ELR (cell line): Measurements from ENCODE around the gene LZTR1.
"Not testable (repeated sequence)": the region's sequence is repeated elsewhere in the genome, so short reads cannot be mapped to it uniquely, and the experiment has no call there.

Experiments
- DNase-seq: peaks from one replicate; pipeline ENCODE4 v3.0.0-alpha.2; 2015; ENCODE audit warnings: low read depth

The LZTR1 gene

DNA sequence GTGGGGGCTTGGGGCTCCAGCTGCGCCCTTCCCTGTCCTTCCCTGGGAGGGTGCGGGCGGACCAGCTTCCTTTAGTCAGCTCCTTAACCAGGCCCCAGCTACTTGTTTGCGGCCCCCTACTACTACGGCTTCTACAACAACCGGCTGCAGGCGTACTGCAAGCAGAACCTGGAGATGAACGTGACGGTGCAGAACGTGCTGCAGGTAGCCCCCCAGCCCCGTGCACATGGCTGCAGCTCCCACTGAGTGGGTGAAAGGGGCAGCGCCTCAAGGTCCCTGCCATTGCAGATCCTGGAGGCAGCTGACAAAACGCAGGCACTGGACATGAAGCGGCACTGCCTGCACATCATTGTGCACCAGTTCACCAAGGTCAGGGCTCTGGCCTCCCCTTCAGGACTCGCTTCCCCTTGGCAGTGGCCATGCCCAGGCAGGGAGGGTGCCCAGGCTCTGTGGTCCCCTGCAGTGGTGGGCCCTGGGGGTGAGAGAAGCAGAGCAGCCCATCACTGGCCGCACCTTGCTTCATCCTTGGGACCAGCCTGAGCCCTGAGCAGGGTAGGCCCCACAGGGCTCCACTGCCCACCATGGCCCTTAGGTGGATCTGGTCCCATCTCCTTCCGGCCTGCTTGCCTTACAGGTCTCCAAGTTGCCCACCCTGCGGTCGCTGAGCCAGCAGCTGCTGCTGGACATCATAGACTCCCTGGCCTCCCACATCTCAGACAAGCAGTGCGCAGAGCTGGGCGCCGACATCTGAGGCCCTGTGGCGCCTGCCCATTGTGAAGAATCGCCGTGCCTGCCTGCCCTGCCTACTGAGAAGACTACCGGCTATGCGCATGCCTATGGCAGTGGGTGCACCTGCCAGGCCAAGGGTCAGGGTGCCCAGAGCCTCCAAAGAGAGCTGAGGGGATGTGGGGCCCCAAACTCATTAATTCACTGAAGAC lies 14.8 kb downstream of the LZTR1 start:
- no peak for DNase-seq

DNA sequence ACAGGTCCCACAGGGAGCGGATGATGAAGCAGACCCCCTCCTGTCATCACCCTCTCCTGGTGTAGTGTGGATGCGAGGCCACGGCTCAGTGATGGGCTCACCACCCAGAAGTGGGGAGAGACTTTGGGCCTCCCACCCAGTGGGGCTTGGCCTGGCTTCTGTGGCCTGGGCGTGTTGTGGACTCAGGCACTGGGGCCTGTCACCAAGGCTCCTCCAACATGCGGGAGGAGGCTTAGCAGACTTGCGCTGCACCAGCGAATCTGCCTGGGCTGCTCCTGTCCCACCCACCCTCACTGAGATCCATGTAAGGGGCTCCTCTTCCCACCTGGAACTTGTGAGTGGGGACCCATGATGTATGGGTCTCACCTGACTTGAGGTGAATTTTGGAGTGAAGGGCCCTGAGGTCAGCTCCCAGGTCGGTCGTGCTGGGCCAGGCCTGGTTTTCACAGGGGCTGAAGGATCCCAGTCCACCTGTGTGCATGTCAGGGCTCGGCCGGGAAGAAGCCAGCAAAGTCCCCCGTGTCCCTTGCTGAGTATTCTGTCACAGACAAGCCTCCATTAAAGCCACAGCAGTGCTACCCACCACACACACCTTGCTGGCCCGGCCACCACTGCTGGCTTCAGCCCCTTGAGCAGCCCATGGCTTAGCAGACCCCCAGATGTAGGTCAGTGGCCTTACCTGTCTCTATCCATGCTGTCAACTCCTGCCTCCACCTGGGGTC lies 15.6 kb downstream of the LZTR1 start:
- DNase-seq: no peak

DNA sequence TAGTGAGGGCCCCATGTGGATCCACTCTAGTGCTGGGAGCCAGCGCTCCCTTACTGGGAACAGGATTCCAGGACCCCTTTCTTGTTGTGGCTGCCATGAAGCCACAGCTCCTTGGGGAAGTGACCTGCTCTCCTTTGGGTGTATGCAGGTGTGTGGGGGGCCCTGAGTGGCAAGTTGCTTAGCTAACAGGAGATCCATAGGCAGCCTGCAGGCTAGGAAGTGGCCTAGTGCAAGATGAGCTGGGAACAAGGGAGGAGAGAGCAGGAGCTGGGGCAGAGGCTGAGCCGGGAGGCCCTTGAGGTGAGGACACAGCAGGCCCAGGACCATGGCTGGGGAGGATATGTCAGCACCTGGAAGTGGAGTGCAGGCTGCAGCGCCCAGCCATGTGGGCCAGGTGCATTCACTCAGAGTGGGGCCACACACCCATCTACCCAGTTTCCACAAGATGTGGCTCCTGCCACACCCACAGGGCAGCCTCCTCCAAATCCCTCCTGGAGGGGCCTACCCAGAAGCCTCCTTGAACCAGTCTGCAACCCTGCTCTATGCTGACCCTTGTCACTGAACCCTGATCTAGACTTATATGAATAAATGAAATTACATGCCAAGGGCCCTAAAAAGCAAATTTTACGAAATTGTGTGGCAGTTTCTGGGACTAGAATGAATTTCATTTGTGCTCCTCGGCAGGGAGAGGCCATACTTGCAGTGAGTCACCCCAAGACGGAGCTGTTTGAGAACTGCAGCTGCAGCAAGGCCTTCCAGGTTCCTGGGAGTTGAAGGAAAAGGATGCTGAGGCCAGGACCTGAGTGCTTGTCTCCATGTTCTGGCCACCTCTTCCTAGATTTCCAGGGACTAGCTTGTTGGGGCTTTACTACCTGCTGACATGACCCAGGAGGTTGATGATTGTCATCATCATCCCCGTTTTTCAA lies 16.6 kb downstream of the LZTR1 start:
- DNase-seq: peak; percentile 53

DNA sequence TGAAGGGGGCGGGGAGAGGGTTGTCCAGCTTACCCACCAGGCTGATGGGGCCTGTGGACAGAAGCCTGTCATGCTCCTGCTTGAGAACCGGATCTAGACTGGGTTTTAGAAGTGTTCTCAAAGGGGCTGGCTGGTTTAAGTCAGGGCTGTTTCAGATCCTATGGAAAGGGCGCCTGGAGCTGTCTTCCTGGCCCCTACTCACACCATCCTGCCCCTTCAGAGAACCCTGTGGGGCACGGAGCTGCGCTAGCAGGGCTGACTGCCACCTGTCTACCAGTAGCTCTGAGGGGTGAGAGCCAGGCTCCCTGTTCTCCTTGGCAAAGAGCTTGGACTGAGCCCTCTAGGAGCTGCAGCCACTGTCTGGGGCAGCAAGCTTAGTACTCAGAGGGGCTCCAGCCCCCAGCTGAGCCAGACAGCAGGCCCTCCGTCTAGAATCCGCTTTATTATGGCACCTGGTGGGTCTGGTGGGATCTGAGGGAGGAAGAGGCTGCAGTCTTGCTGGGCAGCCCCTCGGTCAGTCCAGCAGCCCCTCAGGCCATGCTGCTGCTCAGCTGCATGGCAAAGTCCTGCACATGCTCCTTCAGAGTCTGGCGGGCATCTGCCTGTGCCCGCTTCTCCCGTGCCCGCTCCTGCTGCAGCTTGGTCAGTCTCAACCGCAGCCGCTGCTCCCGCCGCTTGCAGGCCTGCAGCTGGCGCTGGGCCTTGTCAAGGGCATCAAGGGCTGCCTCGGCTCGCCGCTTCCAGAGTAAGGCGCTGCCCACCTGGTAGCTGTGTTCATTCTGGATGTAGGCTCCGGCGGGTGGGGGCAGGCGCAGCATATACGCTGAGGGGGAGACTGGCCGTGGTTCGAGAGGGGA lies 17.5 kb downstream of the LZTR1 start:
- no peak for DNase-seq

DNA sequence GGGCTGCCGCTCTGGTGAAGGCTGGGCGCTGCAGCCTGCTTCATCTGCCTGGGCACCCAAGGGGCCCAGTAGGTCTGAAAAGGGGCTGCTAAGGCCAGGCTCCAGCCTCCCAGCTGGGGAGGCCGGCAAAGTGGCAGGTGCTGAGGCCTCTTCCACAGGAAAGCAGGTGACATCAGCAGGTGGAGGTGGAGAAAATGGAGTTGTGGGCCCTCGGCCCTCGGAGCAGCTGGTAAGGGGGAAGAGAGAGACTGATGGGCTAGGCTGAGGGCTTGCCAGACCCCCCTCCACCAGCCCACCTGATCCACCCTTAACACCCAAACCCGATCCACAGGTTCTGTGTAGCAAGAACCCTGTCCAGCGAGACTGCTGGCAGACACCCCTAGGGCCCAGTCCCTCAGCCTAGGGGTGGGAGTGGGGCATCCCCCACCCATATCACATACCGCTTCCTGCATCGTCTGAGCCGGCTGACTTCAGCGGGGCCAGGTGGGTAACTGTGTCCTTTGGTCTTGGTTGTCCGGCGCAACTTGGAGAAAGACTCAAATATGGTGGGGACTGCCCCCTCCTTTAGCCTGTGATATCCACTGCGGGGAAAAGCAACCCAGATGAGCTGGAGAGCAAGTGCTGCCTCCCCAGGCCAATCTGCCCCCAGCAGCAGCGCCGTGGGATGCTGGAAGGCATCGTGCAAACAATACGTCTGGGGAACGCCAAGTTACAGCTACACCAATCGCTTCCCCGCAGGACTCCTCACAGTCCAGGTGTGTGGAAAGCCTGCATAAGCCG lies 18.3 kb downstream of the LZTR1 start:
- DNase-seq: no peak

DNA sequence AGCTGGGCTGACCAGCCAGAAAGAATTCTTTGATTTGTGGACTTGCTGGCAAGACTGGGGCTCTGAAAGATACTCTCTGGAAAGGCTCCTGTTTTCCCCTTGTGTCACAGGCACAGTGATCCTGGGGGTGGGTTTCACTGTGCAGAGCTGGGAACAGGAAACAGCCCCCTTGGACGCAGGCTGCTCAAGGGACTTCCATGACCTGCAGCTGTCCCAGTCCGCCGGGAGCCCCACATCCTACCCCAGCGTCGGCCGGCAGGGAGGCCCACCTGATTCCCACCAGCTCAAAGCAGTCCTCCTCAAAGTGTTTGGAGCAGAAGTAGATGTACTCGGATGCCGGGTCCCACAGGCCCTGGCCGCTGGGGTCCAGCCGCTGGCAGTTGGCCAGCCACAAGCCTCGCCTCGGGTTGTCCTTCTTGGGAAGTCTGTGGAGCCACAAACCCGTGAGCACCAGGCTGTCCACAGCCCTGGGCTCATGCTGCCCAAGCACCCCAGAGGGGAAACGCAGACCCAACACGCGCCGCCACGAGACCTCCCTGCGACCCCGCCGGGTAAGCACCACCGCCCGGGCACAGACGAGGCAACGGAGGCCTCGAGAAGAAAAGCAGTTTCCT lies 19.0 kb downstream of the LZTR1 start:
- peak; percentile 30 for DNase-seq

DNA sequence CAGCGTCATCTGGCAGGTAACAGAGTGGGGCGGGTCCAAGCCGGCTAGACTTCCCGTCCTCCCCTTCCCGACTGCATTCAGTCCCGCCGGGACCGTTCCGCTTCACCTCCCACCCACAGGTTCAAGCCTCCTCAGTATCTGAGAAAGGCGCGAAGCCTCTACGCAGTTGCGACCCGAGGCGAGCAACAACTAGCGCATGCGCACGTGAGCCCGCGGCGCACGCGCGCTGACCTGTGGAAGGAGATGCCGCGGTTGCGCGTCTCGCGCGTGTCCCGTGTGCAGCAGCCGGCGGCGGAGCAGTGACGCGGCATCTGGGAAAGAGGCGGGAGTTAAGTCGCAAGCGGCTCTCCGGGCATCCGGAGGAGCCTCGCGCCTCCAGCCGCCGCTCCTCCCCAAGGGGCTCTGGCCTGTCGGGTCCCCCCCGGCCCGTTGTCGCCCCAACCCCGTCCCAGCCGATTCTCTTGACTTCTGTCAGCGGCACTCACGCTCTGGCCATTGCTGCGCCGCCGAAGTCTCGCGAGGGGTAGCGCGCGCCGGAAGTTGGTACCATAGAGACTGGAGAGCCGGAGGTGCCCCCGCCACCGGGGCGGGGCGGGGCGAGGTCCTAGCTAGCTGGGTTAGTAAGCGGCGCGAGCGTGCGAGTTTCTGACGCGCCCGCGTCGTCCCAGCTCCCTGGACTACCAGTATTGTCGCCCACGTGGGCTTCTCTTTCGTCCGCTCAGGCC lies 19.7 kb downstream of the LZTR1 start, which contains the start of gene THAP7:
TSS of gene THAP7 (minus strand) at position 518 of the 725 bp plus-strand sequence. CDS start at position 311, 207 bp downstream.
- peak; percentile 95 for DNase-seq

DNA sequence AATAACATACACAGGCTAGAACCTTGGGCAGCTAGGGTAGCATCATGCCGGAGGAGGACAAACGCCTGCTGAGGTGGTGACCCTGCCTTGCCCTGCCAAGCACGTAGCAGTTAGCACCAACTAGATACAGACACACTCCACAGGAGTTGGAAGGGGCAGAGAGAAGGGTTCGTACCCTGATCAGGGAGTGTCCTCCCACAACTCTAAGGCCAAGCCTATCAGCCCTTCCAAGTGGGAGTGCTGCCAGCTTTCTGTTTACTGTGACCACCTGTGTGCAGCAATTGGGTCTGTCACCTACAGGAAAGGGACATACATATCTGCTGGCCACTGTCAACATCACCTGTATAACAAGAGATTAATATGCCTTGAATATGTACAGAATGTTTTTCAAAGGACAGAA lies 21.7 kb downstream of the LZTR1 start:
- no peak for DNase-seq

DNA sequence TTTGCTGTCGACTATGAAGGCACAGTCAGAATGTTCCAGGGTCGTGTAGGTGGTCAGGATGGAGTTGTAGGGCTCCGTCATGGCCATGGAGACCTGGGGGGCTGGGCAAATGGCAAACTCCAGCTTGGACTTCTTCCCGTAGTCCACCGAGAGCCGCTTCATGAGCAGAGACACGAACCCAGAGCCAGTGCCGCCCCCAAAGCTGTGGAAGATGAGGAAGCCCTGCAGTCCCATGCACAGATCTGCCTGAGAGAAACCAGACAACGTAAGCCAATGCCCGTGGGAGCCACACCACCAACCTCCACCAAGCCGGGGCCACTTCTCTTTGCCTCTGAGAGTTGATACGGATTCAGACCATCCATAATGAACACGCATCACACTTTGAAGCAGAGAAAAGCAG lies 27.1 kb downstream of the LZTR1 start:
- not testable (repeated sequence) for DNase-seq

DNA sequence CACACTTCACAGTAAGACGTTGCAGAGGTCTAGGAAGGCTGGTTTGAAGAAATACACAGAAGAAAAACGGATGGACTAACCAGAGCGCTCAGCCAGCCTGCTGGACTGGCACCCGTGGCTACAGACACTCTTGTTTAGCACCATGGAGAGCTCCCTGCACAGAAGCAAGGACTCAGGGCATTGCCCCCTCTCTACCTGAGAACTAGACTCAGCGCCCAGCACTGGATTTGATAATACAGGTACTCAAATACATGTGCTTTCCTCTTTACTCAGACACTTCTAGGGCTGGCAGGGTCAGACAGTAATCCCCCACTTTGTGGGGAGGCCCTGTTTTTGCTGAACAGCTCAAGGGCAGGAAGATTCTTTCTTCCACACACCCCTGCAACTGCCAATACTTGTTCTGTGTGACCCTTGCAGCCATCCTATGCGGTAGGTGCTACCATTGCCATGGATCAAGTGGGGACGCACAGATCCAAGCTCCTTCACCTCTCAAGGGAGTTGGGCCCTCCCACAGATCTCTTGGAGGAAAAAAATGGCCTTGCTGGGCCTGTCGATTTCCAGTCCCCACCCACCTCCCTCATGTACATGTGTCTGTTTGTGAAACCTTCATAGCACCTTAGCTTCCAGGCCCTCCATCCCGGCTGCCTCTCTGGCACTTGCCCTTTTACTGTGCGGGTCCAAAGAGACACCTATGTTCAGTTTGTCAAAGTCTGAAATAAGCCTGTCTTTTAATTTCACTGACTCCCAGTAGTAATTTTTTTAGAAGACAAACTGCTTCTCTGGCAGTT lies 27.7 kb downstream of the LZTR1 start:
- peak; percentile 60 for DNase-seq

DNA sequence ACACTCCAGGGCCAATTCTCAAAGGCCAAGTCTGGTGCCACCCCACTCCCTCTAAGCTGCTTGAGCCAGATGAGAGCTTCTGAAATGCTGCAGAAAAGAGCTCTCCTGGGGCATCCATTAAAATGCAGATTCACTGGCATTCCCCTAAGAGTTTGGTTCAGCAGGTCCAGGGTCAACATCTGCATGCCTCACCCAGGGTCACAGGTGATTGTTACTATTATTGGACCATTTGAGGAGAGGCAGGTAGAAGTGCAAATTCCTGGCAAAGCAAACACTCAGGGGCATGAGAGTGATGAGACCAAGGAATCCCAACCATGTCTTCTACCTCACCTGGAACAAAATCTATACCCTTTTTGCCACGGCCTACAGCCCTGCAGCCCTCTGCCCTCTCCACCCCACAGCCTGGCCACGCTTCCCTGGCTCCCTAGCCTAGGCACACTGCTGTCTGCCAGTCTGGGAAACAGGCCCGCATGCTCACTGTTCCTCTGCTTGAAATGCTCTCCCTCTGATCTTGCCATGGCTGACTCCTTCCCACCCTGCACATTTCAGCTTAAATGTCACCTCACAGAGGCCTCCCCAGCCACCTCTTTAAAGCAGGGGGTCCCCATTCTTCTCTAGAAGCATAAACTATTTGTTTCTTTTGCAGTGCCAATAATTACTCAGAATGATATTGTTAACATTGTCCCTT lies 28.5 kb downstream of the LZTR1 start:
- no peak for DNase-seq

DNA sequence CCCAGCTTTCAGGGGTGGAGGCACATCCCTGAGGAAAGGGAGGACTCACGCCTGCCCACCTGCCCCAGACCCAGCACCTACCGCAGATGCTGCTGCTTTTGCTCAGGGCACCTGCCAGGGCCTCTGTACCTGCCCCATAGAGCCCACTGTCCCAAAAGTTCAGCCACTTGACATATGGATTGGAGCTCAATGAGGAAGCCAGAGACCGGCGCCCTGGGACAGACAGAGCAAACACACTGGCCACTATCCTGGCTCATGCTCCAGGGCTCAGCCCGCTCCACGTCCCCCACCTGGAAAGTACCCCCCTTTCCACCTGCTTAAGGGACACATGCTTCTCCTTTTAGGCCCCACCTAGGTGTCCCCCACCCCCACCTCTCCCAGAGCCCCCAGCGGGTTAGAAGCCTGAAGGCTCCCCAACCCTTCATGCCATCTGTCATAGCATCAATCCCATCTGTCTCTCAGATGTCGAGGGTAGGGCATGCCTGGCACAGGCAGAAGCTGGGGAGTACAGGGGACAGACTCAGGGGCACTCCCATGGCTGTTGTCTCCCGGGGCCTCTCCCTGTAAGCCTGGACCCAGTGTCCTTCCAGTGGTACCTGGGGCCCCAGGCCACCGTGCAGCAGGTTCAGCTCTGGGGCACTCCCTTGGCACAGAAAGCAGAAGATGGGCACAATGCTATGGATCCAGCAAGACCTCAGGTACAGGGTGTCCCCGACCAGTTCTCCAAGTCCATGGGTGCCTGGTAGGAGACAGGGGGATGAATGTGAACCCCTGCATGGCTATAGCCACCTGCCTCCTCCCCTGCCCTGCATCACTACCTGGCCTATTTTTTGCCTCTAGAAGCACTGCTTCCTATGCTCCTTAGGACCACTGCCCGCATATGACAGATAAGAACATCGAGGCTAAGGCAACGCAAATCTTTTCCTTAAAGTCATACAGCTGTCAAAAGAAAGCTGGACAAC lies 30.6 kb downstream of the LZTR1 start:
- no peak for DNase-seq

DNA sequence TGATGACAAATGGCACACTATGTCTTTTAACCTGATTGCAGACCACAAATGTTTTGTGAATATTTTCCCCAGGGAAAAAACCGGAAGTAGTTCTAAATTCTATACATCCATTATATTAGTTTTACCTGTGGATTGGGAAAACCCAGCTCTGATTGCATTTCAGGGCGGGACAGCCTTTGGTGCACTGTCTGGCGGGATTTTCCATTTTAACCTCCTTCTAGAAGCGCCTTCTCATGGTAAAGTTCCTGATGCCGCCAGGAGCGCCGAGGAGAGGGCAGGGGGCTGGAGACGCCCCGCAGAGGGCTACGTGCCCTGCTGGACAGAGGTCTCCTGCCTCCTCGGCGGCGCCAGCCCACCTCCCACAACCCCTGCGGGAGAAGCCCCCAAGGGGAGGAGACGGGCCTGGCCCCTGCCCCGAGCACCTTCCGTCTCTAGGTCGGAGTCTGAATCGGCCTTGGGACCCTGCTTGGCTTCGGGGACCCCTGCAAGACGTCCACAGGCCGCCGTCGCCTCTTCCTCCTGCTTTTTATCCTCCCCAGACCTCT lies 31.6 kb downstream of the LZTR1 start:
- no peak for DNase-seq

DNA sequence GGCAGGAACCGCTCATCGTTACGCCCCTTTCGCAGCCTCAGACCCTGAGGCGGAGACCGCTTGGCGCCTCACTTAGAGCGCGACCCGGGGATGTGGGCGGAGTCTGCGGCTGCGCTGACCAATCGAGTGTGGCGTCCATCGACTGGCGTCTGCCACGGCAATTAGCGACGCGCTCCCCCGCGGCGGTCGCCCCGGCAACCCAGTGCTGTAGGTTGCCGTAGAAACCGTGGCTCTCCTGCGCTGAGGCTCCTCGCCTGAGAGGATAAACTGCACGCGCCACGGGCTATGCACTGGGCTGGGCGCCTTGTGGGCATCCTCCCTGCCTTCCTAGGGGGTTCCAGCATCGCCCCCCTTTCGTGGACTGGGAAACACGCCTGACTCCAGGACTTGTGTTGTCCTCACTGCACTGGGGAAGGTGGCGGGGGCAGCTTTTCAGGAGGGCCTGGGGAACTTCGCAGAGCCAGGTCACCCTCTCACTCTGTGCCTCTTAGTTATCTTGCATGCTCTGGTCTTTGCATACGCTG lies 32.2 kb downstream of the LZTR1 start:
- peak; percentile 97 for DNase-seq

DNA sequence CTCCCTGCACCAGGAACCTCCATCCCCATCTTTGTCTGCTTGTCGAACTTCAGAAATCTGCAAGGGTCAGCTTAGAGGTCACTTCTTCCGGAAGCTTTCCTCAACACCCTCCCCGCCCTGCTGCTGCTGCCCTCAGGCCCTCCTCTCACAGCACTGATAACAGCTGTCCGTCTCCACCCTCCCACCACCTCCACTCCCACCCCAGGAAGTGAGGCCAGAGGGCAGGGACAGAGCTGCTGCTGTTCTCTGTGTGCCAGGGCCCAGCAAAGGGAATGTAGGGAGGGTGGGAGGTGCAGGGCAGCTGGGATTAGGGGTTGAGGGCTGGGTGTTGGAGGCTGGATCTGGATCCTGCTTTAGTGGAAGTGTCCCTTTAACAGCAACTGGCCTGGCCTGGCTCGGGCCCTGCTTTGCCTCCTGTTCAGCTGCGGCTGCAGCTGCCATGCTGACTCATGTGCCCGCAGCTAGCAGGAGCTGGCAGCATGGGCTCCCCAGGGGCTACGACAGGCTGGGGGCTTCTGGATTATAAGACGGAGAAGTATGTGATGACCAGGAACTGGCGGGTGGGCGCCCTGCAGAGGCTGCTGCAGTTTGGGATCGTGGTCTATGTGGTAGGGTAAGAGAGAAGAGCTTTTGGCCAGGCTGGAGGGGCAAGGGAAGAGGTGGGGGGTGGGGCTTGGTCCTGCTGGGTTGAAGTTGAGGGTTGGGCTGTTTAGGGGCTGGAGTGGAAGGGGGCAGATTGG lies 32.8 kb downstream of the LZTR1 start, which contains the start of gene P2RX6:
TSS of gene P2RX6 (plus strand) at position 440 of the 740 bp plus-strand sequence. CDS start at position 450, 10 bp downstream.
- peak; percentile 54 for DNase-seq
